Right cardiac atrium (tissue), 5 donors: ENCODE data around the gene ZDHHC17. TPM values are rescaled to one million over a fixed set of nuclear protein-coding genes. Genes with fewer than 3 reads are reported as not detected.

Source experiments
- ATAC-seq, 2 donors: fragments of 200-7000 bp; cut with Tn5 transposase; one replicate each; pipeline versions ENCODE4 v1.8.0 to v1.9.1; 2020; ENCODE audit warnings: moderate library complexity in 2 of 2, mild to moderate bottlenecking in 1 of 2
- DNase-seq, 3 donors: peaks; one replicate each; pipeline ENCODE4 v3.0.0-alpha.2; 2020
- H3K27ac ChIP-seq: one replicate; pipeline ENCODE4 v1.5.1; 2013; ENCODE audit warnings: mild to moderate bottlenecking, low read length, control low read depth, moderate library complexity
- H3K27me3 ChIP-seq: one replicate; pipeline ENCODE4 v1.6.1; 2013; ENCODE audit not compliant: control insufficient read depth, insufficient read depth
- H3K4me1 ChIP-seq: one replicate; pipeline ENCODE4 v1.6.1; 2013; ENCODE audit warnings: low read length; ENCODE audit not compliant: control insufficient read depth, insufficient read depth
- H3K4me3 ChIP-seq: one replicate; pipeline ENCODE4 v1.5.1; 2013; ENCODE audit warnings: low read length, control low read depth
- H3K9me3 ChIP-seq: one replicate; pipeline ENCODE4 v1.6.1; 2013; ENCODE audit warnings: low read length; ENCODE audit not compliant: control insufficient read depth
- WGBS: extraction: QIAGEN DNeasy Blood & Tissue Kit; methylation state at CpG from one replicate; pipeline ENCODE4 v1.1.7; 2013; 5-methylcytosine and 5-hydroxymethylcytosine counted together
- intact Hi-C, 4 donors: fragments of 100-400 bp; cut with DNase I; formaldehyde crosslinking; loops; one replicate each; pipeline versions ENCODE4 v1.11.0 to v1.14.0; 2022 to 2023
- polyA plus RNA-seq: library from polyadenylated mRNA; stranded (reverse); fragments of 200-250 nt; gene quantifications from one replicate; pipeline ENCODE4 v1.2.3, GENCODE V29; 2013
- total RNA-seq, 4 donors: library from RNA; stranded (reverse); fragmentation: NEBNext Ultra II Directional; extraction: Animal tissue kit (Norgen Biotek cat#: 25700); gene quantifications; one replicate each; pipeline ENCODE4 v1.2.1, GENCODE V29; 2021
- donor health status: healthy with polysubstance abuse.
- donor health status: DM: no; HTN: yes; CAD: no.
- donor health status: DM: no; HTN: no; CAD: no.
- donor health status: DM: no; HTN: yes; CAD: no; lungs with severe emphysema.
- donor health status: DM: yes; HTN: yes; CAD: no.

ZDHHC17 gene
- total and polyA plus RNA-seq, 5 donors: 11.7 to 30.4 (median 23.0) TPM

- H3K9me3 ChIP-seq: no peaks in the 10 kb centered on the region
- DNase-seq: no peak
- WGBS: 89% methylated on average over 4 of the region's 4 CpGs
- ATAC-seq: no peak
- no peaks in the 10 kb centered on the region for H3K27me3 ChIP-seq
- no peaks in the 10 kb centered on the region for H3K4me1 ChIP-seq
- intact Hi-C loops: no loop called here
- H3K27ac ChIP-seq: no peak overlapping the region
- no peak overlapping the region for H3K4me3 ChIP-seq
Measured at GRCh38 chr12:76813972-76814371, 50.1 kb downstream of the ZDHHC17 start.

- Histone ChIP-seq H3K4me3 (no peak overlapping the region), H3K4me1 (no peaks in the 10 kb centered on the region), H3K27me3 (no peaks in the 10 kb centered on the region), H3K27ac (no peak overlapping the region), H3K9me3 (no peaks in the 10 kb centered on the region)
- intact Hi-C loops: no loop called here
- 22% methylated on average over 2 of the region's 2 CpGs for WGBS
- DNase-seq (peak in 2 of 3 donors; percentile 18 to 38), ATAC-seq (peak in 1 of 2 donors; percentile 52)
Measured at GRCh38 chr12:76820888-76821482, 57.1 kb downstream of the ZDHHC17 start.

GRCh38 chr12:76830436-76830835 lies 66.5 kb downstream of the ZDHHC17 start:
- Histone ChIP-seq H3K4me3 (no peak overlapping the region), H3K27ac (no peak overlapping the region), H3K27me3 (no peaks in the 10 kb centered on the region), H3K9me3 (no peaks in the 10 kb centered on the region), H3K4me1 (no peaks in the 10 kb centered on the region)
- intact Hi-C loops: no loop called here
- no peak for ATAC-seq
- no peak for DNase-seq

- no peak overlapping the region for H3K4me3 ChIP-seq
- DNase-seq (no peak), ATAC-seq (no peak)
- no peaks in the 10 kb centered on the region for H3K27me3 ChIP-seq
- no peaks in the 10 kb centered on the region for H3K4me1 ChIP-seq
- 80% methylated on average over 3 of the region's 3 CpGs for WGBS
- intact Hi-C loops: no loop called here
- H3K9me3 ChIP-seq: no peaks in the 10 kb centered on the region
- no peak overlapping the region for H3K27ac ChIP-seq
Measured at GRCh38 chr12:76836633-76837032, 72.7 kb downstream of the ZDHHC17 start.

- intact Hi-C loops: no loop called here
- no peak for DNase-seq
Measured at GRCh38 chr12:76847260-76847659, 83.3 kb downstream of the ZDHHC17 start.

GRCh38 chr12:76848132-76848531 lies 84.2 kb downstream of the ZDHHC17 start:
- 91% methylated on average over 2 of the region's 2 CpGs for WGBS
- Histone ChIP-seq H3K27me3 (no peaks in the 10 kb centered on the region), H3K9me3 (no peaks in the 10 kb centered on the region), H3K27ac (no peak overlapping the region), H3K4me3 (no peak overlapping the region), H3K4me1 (no peaks in the 10 kb centered on the region)
- ATAC-seq (no peak), DNase-seq (no peak)
- intact Hi-C loops: no loop called here

More at GRCh38 chr12:76847260-76847659, 83.3 kb downstream of the ZDHHC17 start:
- H3K27me3 ChIP-seq: no peaks in the 10 kb centered on the region
- no peak overlapping the region for H3K4me3 ChIP-seq
- H3K4me1 ChIP-seq: no peaks in the 10 kb centered on the region
- no peak overlapping the region for H3K27ac ChIP-seq
- no peaks in the 10 kb centered on the region for H3K9me3 ChIP-seq
- ATAC-seq: no peak
- 92% methylated on average over 2 of the region's 2 CpGs for WGBS

- ATAC-seq: no peak
- H3K9me3 ChIP-seq: no peaks in the 10 kb centered on the region
- no peak for DNase-seq
- no peaks in the 10 kb centered on the region for H3K27me3 ChIP-seq
- 92% methylated on average over 1 of the region's 1 CpG for WGBS
- H3K4me3 ChIP-seq: no peak overlapping the region
- intact Hi-C loops: no loop called here
- no peak overlapping the region for H3K27ac ChIP-seq
- H3K4me1 ChIP-seq: no peaks in the 10 kb centered on the region
Measured at GRCh38 chr12:76852106-76852505, 88.2 kb downstream of the ZDHHC17 start.

- WGBS: 97% methylated on average over 4 of the region's 4 CpGs
- intact Hi-C loops: no loop called here
- DNase-seq (no peak), ATAC-seq (no peak)
- H3K27ac ChIP-seq: no peak overlapping the region
- H3K4me3 ChIP-seq: no peak overlapping the region
- no peaks in the 10 kb centered on the region for H3K4me1 ChIP-seq
- no peaks in the 10 kb centered on the region for H3K27me3 ChIP-seq
- H3K9me3 ChIP-seq: no peaks in the 10 kb centered on the region
Measured at GRCh38 chr12:76855271-76855670, 91.4 kb downstream of the ZDHHC17 start.

GRCh38 chr12:76856018-76856644 lies 92.2 kb downstream of the ZDHHC17 start:
- Histone ChIP-seq H3K9me3 (no peaks in the 10 kb centered on the region), H3K27ac (no peak overlapping the region), H3K4me1 (no peaks in the 10 kb centered on the region), H3K4me3 (no peak overlapping the region), H3K27me3 (no peaks in the 10 kb centered on the region)
- WGBS: 56% methylated on average over 1 of the region's 1 CpG
- intact Hi-C loops: no loop called here
- DNase-seq (no peak), ATAC-seq (no peak)

GRCh38 chr12:76859611-76860010 lies 95.7 kb downstream of the ZDHHC17 start:
- ATAC-seq: no peak
- DNase-seq: no peak
- Histone ChIP-seq H3K27ac (no peak overlapping the region), H3K4me1 (no peaks in the 10 kb centered on the region), H3K4me3 (no peak overlapping the region), H3K27me3 (no peaks in the 10 kb centered on the region), H3K9me3 (no peaks in the 10 kb centered on the region)
- intact Hi-C loops: no loop called here
- WGBS: 80% methylated on average over 4 of the region's 4 CpGs

- Histone ChIP-seq H3K9me3 (no peaks in the 10 kb centered on the region), H3K4me1 (no peaks in the 10 kb centered on the region), H3K4me3 (no peak overlapping the region), H3K27me3 (no peaks in the 10 kb centered on the region), H3K27ac (no peak overlapping the region)
- DNase-seq (no peak), ATAC-seq (no peak)
- WGBS: 89% methylated on average over 3 of the region's 3 CpGs
- intact Hi-C loops: no loop called here
Measured at GRCh38 chr12:76860256-76860655, 96.3 kb downstream of the ZDHHC17 start.
